GM21526 (cell line): ENCODE measurements around the gene GALNT9.

Source experiments
- ATAC-seq: cut with Tn5 transposase; IDR thresholded peaks from one replicate; pipeline ENCODE4 v1.9.1; 2021; ENCODE audit warnings: moderate library complexity; ENCODE audit not compliant: unreplicated experiment, low FRiP score

The GALNT9 gene

DNA sequence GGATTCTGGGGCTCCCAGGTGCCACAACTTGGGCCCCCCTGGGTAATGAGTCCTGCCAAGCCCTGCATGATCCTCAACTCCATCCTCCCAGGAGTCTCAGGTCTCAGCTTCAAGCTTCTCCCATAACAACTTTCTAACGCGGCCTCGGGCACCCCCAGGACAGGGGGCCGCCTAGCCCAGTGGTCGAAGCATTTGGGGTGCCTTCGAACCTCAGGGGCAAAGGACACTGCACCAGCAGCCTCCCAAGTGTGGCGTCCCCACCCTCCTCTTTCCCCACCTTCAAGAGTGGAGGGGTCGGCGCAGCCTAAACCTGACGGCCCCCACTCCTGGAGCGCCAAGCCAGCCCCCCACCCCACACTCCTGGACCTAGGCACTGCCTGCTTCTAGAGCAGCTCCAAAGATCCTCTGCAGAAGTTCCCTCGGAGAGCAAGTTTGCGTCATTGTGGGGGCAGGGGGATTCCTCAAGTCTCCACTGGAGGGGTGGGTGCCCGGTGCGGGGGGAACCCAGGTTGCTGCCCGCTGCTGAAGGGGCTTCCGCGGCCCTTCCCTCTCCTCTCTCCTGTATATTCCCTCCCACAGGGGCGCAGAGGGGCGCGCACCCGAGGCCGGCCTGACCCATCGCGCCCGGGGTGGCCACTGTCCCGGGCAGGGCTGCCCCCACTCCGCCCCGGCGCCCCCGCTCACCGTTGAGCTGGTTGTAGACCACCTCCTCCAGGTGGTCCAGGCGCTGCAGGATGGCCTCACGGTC lies 933 bp downstream of the GALNT9 start:
- no peak for ATAC-seq

DNA sequence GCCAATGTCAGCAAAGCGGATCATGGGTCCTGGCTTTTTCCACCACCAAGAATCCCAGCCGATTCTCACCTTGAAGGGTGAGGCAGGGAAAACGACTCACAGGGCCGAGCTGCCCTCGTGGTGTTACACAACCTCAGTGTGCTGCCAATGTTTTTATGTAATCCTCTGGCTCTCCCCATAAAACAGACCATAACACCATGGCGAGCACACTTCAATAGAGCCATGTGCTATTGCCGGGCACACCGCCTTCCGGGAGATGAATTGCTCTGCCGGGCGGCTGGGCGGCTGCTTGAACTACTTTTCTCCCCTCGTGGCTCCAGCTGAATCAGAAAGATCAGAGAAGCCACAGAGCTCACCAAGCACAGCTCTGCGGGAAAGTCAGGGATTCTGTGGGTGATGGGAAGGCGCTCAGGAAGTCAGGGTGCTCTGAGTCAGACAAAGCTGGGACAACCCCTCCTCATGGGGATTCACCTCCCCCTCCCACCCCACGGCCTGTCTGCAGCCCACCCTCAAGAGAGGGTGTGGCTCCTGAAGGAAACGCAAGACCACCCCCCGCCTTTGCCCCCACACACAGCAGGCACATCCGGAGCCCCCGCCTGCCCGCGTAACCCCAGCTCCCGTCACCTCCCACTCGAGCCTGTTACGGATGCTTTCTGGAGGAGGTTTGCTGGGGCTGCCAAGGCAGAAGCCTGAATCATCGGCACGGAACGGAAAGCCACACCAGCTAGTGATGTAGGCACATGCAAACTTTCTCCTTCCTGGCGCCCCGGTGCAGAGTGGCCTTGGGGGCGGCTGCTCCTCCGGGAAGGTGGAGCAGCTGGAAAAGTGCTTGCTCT lies 1.8 kb downstream of the GALNT9 start:
- no peak for ATAC-seq

DNA sequence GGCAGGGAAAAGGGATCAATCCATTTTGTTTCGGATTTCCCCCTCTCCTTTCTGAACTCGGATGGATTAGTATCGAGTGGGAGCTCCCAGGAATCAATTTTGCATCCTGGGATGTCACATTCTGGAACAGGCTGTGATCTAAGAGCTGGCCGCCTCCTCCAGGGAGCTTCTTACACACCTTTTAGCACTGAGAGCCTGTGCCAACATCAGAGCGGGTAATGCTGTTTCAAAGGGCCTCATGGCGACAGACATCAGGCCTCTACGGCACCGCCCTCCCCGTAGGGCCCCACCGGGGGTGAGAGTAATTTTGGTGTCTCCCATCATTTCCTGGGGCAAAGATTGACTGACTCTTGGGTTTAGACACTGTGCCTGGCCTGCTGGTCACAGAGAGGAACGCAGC lies 2.7 kb downstream of the GALNT9 start:
- no peak for ATAC-seq

DNA sequence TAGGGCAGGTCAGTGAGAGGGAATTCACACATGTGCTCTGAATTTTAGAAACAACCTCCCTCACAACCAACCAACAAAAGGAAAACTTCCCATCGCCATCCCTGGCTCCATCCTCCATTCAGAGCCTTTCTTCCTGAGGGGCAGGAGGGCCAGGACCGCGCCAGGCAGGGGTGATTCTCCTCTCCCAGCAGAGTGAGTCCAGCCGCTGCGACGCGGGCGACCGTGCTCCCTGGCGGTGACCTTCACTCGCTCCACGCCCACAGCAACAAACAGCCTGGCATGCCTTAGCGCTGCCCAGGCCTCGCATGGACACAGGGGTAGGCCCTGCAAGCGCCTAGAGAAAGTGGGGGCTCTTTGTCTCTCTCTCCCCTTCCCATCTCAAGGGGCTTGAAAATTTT lies 3.7 kb downstream of the GALNT9 start:
- ATAC-seq, result no peak

DNA sequence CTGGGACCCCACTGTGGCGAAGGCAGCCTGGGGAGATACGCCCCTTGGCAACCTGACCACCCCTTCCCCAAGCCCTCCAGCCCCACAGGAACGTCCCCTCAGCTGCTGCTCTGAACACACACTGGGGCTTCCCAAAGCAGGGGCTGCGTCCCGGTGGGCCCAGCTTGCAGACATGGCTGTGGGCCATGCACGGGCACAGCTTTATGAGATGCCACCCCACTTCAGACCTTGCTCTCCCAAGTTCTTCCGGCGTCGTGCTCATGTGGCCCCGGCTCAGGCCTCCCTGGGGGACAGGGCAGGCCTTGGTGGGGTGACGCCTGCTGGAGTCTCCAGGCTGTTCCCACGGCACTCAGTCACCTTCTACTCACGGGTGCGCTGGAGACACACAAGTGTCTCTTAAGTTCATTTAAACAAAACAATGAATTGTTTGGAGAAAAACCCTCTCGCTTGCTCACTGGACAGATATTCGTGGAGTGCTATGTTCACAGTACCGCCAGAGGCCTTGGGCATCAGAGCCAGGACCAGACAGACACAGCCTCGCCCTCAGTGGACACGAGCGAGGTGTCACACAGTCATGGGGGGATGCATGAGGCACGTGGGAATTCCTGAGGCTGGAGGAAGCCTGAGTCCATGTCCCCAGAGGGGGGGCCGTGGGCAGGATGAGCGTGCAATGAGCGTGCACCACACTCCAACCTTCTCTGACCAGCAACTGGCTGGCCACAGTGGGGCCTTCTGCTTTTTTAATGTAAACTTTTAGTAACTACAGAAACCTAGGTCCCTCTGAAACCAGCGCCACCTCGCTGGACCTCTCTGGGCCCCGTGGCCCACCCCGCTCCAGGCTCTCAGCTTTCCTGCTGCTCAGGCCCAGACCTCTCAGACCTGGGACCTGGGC lies 4.3 kb downstream of the GALNT9 start:
- no peak for ATAC-seq

DNA sequence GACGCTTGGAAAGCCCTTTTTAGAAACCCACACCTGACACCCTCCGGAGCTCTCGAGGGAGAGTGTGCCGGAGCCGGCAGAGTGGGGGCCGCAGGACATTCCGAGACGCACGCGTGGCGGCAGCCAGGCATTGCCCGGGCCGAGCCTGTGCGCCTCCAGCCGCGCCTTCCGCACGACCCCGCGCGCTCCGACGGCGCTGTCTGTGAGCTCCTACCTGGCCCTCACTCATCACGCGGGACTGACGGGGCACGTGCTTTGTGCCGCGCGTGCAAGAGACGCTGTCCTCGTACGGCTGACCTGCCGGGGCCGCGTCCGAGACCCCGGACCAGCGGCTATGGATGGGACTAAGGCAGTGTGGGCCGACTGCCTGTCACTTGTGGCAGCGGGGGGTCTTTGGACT lies 5.2 kb downstream of the GALNT9 start:
- ATAC-seq, result no peak

DNA sequence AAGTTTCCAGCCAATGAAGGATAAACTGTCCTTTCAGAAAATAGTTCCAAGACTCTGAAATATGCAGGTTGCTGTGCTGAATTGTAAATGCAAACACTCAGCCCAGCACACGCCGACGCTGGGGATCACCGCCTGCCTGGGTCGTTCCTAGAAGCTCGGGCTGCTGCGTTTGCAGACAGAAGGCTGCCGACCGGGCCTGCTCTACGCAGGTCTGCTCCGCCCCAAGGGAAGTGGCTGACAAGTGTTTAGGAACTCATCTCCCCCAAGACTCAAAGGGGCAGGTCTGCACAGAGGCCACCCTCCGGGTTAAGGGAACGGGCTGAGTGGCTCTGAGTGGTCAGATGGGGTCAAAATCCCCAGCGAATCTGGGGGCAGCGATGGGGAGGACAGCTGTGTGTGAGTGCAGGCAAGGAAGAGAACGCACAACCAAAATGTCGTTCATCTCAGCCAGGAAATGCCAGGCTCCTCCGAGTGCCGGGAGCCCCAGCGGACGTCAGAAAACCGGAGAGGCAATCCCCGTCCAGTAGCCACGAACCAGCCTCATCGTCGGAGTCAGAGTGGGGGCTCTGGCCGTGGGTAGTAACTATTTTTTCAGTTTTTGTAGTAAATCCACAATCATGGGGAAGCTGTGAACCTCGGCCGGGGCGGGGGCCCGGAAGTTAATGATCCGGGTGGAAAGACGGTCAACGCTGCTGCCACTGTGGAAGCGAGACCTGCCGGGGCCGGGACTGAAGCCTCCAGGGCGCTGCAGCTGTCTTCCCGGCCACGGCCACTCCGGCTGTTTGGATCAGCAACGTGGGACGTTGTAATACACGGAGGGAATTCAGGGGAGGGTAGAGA lies 6.0 kb downstream of the GALNT9 start:
- no peak for ATAC-seq

DNA sequence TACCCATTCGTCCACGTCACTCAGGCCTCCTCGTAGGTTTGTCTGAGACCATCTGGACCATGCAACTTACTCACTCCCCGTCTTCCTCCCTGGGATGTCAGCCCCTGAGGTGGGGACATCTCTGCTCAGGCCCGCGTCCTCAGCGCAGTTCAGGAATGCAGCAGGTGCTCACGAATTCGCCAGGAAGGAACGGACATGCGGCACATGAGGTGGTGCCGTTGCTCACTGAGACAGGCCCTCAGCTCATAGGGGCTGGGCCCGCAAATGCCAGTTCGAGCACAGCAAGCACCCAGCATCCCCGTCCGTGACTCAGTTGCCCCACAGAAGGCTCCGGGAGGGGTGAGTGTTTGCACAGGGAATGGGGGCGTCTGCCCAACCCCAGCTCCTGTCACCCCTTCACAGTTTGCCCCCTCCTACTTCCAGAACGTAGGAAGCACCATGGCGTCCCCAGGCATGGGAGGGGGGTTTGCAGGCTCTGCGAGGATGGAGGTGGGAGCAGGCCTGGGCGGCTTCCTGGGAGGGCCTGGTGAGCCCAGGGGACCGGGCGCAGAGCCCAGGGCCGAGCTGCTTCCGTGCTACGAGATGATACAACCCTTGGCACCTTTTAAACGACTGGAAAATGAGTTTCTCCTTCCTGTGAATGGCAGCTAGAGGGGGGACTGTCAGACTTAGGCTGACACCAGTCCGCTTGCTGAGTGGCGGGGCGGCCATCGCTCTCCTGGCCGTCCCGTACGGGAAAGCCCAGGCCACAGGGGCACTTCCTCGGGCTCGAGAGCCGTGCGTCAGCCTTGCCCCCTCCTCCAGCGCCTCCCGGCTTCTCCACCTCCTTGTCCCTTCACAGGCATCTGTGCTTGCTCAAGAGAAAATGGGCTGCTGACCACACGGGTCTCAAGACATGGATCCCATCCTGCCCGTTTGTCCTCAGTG lies 6.9 kb downstream of the GALNT9 start:
- ATAC-seq, result no peak

DNA sequence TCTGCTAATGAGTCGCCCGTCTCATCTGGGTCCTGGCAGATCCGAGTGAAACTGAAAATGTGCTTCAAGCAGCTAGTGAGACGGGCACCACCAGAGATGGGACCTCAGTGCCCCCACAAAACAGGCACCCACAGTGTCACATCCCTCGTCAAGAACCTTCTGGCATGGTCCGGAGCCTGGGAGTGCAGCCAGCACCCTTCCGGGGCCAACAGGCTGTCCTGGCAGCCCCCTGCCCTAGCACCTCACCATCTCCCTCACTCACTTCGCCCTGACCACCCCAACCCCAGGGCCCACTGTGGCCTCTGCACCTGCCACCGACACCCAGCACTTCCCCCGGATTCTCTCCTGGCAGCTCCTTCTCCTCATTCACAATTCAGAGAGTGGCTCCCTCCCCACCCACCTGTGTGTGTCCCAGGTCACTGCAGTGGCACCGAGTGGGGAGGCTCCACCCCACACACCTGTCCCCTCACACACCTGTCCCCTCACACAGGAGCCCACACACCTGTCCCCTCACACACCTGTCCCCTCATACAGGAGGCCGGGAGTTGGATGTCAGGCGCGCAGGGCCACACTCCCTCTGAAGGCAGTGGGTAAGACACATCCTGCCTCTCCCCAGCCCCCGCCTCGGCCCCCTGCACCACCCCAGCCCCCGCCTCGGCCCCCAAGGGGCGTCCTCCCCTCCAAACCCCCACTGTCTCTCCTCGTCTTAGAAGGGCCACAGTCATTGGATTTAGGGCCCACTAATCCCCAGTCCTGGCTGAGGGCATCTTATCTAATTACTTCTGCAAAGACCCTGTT lies 7.9 kb downstream of the GALNT9 start:
- ATAC-seq, result no peak

DNA sequence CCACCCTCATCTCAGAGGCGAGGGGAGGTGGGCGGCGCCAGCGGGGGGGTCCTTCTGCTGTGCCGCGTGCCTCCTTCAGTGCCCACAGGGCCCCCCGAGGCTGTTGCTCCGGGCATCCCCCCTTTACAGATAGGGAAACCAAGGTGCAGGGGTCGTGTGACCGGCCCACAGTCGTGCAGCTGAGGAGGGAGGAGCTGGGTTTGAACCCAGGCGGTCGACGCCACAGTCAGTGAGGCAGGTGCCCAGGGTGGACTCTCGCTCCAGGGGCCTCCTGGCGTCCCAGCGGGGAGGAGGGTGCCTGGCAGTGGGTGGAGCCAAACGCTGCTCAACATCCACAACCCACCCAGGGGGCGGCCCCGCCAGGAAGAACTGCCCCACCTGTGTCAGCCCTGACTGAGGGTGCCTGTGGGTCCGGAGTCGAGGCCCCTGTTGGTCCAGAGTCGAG lies 8.6 kb downstream of the GALNT9 start:
- ATAC-seq, result no peak

DNA sequence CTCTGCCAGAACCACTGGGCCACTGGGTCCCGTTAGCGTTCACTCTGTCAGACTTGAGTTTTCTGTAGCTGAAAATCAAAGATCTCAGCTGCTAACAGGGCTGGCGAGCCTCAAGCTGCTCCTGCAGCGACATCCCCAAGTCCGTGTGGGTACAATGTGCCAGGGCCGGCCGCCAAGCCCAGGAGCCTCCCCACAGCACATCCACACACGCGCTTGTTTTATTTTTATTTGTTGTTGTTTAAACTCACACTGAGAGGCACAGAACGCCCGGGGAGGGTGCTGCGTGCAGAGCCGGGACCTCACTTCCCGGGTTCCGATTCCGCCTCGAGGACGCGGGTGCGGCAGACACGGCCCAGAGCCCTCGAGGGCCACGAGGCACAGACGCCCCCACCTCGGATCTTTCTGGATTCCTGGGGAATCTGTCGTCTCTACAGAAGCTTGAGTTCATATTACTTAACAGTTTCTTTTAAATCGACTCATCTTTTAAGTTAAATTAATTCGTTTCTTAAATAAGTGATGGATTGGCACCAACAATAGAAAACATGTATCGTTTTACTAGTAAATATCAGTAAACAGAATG lies 9.3 kb downstream of the GALNT9 start:
- no peak for ATAC-seq

DNA sequence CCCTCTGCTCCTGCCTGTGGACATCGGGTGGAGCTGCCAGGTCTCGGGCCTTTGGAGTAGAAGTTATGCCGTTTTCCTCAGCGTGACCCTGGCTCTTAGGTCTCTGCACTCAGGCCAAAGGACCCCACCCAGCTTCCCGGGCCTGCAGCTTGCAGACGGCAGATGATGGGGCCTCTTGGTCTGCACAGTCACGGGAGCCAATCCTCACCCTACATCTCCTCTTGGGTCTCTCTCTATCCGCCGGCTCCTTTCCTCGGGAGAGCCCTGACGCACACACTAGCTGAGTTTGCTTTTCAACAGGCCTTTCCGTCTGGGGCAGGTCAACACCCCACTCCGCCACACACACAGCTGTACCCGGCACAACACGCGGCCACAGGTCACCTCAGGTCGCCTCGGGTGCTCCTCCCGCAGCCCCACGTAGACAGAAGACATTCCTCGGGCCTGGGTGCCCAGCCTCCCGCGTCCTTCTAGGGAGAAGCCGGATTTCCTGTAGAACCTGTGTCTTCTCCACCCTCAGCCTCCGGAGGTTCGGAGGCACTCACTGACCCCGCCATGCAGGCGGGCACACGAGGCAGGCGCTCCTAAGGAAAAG lies 9.9 kb downstream of the GALNT9 start:
- no peak for ATAC-seq

DNA sequence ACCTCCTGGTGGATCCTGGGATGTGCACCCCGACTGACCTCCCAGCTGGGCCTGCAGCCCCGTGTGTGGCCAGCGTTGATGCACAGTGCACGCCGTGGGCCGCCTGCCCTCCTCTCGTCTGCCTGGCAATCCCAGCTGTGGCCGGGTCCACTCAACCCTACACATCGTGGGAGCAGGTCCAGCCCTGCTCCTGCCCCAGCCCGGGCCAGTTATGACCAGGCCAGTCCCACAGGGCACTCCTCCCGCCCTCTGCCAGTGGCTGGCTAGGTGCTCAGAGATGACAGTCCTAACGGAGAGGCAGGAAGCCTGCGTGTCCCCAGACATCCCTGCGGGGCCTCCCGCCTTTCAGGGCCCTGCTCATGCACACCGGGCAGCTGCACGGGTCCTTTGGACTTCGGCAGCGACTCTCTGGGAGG lies 10.8 kb downstream of the GALNT9 start:
- no peak for ATAC-seq

DNA sequence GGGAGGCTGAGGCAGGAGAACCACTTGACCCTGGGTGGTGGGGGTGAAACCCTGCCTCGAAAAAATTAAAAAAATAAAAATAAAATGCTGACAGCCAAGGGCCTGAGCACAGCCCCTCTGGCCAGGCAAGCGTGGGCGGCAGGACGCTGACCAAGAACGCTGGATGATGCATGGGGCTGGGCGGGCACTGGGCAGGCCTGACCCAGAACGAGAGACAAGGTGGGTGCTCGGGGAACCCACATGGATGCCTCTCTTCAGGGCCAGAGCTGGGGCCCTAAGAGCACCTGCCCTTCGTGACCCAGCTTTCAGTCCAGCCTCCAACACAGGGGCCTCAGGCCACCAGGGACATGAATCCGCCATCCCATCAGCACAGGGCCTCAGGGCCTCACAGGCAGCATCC lies 11.3 kb downstream of the GALNT9 start:
- no peak for ATAC-seq

DNA sequence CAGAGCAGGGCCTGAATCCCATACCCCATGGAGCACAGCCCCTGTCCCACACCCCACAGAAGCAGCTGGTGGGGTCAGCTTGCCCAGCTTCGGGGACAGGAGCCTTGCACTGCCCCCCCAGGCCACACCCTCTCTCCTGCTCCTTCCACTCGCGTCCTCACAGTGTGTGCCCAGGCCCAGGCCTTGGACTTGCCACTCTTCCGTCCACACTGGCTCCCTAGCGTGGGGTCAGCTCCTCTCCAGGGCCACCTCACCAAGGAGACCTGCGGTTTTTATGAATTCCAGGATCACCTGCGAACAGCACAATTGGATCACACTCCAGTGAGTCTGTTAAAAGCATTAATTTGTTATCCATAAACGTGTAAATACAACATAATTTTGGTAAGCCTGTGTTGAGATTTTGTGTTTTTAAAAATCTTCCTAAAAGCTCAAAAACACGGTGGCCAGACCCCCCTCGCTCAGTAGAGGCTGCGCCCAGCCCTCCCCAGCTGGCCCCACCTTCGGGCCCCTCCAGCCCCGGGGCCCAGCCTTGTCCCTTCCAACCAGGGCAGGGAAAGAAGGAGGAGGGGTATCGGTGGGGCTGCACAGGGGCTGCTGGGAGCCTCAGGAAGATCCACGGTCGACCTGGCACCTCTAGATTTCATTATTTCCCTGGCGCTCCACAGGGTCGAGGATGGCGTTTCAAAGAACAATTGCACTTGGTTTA lies 12.0 kb downstream of the GALNT9 start:
- ATAC-seq, result no peak

DNA sequence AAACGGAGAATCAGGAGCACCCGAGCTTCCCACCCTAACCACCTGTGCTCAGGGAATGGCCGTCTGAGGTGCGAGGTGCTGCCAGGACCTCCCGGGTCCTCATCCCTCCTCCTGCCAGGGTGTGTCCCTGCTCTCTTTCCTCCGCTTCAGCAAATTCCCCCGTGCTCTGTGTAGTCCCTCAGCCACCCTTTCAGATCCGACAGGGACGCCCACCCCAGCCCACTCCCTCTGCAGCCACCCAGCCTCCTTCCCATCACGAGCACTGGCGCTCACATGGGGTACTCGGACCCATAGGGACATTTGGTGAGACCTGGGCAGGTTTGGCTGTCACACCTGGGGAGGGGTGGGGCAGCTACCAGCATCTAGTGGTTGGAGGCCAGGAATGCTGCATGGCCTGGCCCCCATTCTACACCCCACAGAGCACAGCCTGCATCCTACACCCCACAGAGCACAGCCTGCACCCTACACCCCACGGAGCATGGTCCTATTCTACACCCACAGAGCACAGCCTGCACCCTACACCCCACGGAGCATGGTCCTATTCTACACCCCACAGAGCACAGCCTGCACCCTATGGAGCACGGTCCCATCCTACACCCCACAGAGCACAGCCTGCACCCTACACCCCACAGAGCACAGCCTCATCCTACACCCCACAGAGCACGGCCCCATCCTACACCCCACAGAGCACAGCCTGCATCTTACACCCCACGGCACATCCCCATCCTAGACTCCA lies 12.7 kb downstream of the GALNT9 start:
- ATAC-seq, result no peak
